Left ventricle myocardium superior (tissue), 1 donor: ENCODE data around the gene KCNQ1. TPM values are rescaled to one million over a fixed set of nuclear protein-coding genes. Genes with fewer than 3 reads are reported as not detected.

ENCODE experiments used
- ATAC-seq: fragments of 200-7000 bp; cut with Tn5 transposase; one replicate; pipeline ENCODE4 v1.9.1; 2020; ENCODE audit warnings: mild to moderate bottlenecking, moderate library complexity
- DNase-seq: peaks from one replicate; pipeline ENCODE4 v3.0.0-alpha.2; 2020
- intact Hi-C: fragments of 100-400 bp; cut with micrococcal nuclease; formaldehyde crosslinking; loops from one replicate; pipeline ENCODE4 v1.11.0; 2022
- total RNA-seq: library from RNA; stranded (reverse); fragmentation: NEBNext Ultra II Directional; extraction: Animal tissue kit (Norgen Biotek cat#: 25700); gene quantifications from one replicate; pipeline ENCODE4 v1.2.1, GENCODE V29; 2021
- donor health status: DM: no; HTN: yes; CAD: no; lungs with severe emphysema.

KCNQ1 gene
- total RNA-seq, 1 donor from 2014 or later = 49.7 TPM

DNA sequence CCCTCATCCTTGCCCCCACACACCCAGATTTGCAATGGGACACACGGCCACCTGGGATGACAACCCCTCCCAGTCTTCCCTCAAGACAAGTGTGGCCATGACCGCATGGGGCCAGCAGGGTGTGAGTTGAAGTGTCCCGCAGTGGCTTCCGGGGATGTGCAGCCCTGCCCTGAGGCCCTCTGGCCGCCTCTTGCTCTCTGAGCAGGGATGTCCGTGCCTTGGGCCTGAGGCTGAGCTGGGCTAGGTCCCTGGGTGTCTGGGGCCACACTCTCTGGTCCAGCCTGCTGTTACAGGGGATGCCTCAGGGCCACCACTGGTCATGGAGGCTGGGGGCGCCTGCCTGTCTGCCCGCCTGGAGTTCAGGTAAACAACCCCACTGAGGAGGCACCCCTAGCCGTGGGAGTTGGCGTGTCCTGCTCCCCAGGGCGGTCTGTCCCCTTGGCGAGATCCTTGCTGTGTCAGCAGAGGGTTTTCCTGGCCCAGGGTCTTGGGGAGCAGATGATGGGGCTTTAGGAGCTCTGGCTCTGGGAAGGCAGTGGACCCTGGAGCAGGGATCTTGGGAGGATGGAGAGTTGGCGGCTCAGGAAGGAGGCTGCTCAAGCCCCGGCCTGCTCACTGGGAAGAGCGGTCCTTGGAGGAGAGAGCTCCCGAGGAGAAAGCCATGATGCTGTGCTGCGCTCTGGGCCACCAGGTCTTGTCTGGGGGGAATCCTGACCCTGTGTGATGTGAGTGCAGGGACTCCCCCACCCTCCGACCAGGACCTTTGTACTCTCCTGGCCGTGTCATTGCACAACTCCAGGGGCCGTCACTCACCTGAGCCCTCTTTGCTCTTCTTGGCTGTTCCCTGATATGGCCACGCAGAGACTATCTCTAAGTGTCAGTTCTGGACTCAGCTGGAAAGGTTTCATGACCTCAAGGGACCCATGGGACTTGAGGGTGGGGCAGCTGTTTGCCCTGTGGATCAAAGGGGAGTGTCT lies 67.9 kb downstream of the KCNQ1 start:
- intact Hi-C loops = loop anchor here (10.0 kb wide), 1 partner anchor 48 kb away; no protein-coding TSS in a partner anchor
- peak; percentile 24 for DNase-seq
- ATAC-seq = peak; percentile 17

DNA sequence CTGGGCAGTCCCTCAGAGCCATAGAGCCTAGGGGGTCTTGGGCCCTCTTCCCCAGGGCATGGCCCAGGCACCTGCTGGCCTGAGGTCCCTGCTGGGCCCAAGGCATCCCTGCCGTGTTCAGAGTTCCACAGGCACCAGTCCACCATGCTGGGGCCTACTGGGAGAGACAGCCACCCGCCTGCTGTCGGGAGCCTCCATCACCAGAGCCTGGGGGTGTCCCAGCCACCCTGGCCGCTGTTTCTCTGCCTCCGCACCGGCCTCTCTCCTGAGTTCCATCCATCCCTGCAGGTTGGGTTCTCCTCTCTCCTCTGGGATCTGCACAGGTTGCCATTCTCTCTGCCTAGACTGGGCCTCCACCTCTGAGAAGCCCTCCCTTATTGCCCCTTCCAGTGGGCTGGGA lies 68.6 kb downstream of the KCNQ1 start:
- peak; percentile 25 for DNase-seq
- intact Hi-C loops = loop anchor here (10.0 kb wide), 1 partner anchor 49 kb away; no protein-coding TSS in a partner anchor
- no peak for ATAC-seq

DNA sequence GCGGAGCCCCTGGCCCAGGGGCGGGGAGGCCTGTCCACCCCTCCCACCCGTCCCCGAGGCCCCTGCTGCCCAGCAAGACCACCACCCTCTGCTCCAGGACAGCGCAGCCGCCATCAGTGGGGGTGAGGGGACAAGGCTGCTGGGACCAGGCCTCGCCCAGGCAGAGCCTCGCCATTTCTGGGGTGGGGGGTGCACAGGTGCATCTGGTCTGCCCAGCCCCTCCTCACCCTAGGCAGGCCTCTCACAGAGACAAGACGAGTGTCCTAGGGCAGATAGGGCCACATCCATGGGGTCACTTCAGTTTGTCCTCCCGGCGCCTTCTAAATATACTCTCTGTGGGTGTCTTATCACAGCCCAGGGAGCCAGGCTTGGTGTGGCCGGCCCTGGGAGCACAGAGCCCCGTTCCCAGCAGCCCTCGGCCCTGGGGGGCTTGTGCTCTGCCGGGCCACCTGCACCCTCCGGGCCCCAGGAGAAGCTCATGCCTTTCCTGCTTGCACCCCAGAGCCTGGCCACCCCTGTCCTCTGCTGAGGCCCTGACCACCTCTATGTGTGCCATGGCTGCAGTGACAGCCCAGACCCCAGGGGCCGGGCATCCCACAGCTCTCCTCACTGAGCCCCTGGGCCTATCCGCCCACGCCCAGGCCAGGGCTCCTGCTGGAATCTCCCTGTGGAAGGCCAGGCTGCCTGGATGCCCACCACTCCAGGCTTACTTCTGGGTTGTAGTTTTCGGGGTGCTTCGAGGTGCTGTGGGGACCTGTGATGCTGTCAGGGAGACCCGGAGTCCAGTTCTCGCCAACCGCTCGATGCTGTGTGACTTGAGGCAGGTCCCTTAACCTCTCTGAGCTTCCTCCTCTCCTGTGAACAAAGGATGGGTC lies 70.8 kb downstream of the KCNQ1 start:
- intact Hi-C loops = loop anchor here (10.0 kb wide), 1 partner anchor 51 kb away; no protein-coding TSS in a partner anchor
- peak; percentile 40 for DNase-seq
- ATAC-seq = peak; percentile 67

DNA sequence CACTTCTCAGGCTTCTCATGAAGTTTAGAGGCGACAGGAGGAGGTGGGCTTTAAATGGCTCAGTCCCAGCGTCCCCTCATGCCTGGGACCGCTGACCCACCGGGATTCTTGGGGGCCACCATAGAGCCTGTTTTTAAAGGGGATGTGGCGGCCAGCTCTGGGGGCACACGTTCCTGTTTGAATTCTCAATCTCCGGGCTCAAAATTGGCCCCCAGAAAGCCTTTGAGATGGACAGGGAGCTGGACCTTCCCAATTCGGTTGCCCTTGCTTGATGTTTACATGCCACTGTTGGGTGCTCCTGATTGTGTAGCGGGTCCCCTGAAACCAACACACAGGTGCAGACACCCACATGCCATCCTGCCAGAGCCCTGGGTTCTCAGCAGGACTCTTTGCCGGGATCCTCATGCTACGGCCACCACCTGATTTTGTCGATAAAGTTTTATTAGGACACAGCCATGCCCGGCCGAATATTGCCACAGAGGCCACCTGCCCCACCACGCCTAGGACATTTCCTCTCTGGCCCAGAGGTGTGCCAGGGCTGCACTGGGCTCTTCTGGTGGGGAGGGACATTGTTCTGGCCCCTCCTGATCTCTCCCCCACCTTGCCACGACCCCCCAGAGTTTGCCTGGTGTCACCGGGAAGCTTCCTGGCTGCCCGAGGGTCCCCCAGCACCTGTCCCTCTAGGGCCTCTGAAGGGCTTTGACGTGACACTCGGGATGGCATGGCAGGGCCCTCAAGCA lies 71.6 kb downstream of the KCNQ1 start:
- intact Hi-C loops = loop anchor here (10.0 kb wide), 1 partner anchor 52 kb away; no protein-coding TSS in a partner anchor

DNA sequence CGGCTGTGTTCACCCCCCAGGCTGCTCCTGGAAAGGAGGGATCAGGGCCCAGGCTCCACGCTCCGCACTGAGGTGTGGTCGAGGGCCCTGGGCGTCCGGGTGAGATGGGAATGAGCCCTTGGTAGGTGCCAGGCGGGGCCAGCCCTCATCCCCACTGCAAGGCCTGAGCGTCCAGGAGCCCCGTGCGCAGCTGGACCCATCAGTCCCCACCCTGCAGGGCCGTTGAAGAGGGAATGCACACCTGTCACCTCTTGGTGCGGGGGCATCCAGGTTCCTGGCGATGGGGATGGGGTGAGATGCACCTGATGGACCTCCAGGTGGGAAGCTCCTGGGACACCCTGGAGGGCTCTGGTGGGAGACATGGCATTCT lies 72.2 kb downstream of the KCNQ1 start:
- no peak for DNase-seq
- intact Hi-C loops = loop anchor here (10.0 kb wide), 1 partner anchor 52 kb away; no protein-coding TSS in a partner anchor
- no peak for ATAC-seq

More for the DNA sequence above, 71.6 kb downstream of the KCNQ1 start:
- DNase-seq (peak; percentile 21), ATAC-seq (no peak)

DNA sequence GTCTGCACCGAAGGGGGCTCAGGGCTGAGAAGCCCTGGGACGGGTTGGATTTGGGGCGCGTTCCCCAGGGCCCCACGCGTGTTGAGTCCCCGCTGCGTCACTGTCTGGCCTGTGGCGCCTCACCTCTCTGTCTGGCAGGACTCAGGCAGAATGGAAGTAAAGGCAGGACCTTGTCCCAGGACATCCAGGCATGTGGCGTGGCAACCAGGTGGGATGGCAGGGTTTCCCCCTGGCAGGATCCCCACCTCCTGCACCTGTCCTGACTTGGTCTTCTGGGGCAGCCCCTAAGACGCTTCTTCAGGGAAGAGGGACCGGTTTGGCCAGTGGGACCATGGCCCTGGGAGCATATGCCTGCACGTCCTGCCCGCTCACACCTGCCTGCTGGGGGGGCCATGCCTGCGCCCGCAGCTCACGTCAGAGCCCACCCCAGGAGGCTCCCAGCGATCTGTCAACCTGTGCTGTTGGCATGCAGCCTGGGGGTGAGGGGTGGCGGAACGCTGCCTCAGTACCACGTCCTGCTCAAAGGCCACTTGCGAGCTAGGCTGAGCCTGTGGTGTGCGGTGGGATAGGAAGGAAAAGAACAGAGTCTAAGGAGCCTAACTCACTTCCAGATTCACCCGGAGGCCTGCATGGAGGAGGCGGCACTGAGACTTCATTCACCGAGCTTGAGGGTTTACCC lies 72.7 kb downstream of the KCNQ1 start:
- DNase-seq = peak; percentile 29
- ATAC-seq = no peak
- intact Hi-C loops = loop anchor here (10.0 kb wide), 1 partner anchor 53 kb away; no protein-coding TSS in a partner anchor

DNA sequence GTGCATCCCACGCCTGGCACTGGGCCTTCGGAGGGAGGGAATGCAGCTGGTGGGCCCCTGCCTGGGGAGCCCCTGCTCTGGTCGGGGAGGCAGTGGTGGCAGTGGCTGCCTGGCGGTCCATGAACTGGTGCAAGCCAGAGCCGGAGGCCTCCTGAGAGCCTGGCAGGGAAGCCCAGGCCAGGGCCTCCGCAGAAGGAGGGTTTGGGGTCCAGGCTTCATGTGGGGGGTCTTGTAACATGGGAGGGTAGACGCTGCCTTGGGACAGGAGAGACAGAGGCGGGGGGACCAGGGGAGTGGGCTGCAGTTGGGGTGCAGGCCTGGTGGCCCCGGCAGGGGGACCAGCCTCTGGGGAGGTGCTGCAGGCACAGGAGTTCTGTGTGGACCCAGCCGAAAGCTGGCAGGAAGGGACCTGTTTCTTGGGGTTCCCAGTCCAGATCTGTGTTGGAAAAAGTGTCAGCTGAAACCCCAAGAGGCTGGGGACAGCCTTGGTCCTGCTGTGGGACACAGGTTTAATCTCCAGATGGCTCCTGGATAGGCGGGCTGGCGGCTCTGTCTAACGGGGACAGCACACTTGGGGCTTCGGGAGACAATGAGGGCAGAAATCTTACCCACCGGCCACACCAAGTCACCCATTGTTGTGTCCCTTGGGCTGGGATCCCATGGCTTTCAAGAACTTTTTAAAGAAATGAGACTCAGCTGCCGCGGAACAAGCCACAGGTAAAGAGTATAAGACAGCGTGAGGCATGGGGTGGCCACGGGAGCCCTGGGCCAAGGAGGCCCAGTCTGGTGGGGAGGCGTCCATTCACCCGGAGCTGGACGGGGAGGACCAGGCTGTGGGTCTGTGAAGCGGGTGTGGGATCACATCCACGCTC lies 73.5 kb downstream of the KCNQ1 start:
- intact Hi-C loops = loop anchor here (10.0 kb wide), 1 partner anchor 54 kb away; no protein-coding TSS in a partner anchor
- DNase-seq = peak; percentile 24

DNA sequence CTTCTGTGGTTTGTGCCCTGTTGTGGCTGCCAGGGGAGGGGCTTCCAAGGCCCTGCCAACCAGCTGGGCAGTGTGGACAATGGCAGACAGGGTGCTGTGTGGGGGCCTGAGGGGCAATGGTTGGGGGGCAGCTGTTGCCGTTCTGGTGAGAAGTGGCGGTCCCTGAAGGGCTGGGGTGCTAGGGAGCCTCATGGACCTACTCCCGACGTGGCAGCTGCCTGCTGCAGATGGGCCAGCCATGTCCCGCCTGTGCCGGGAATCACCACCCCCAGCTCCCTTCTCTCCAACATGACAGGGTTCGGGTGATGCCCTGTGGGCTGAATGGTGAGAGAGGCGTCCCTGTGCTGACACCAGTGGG lies 74.2 kb downstream of the KCNQ1 start:
- no peak for DNase-seq
- intact Hi-C loops = loop anchor here (10.0 kb wide), 1 partner anchor 54 kb away; no protein-coding TSS in a partner anchor
- no peak for ATAC-seq

More for the DNA sequence above, 73.5 kb downstream of the KCNQ1 start:
- ATAC-seq = no peak

DNA sequence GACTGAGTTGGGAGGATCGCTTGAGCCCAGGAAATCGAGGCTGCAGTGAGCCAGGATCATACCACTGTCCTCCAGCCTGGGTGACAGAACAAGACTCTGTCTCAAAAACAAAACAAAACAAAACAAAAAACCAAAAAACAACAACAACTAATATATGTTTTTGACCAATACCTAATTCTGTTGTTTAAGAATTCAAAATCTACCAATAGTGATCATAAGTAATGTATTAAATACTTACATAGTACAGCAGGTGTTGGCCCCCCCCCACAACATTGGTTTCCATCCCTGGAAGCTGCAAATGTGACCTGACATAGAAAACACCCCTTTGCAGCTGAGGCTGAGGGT lies 74.7 kb downstream of the KCNQ1 start:
- intact Hi-C loops = loop anchor here (10.0 kb wide), 1 partner anchor 55 kb away; no protein-coding TSS in a partner anchor
- DNase-seq (no peak), ATAC-seq (no peak)

DNA sequence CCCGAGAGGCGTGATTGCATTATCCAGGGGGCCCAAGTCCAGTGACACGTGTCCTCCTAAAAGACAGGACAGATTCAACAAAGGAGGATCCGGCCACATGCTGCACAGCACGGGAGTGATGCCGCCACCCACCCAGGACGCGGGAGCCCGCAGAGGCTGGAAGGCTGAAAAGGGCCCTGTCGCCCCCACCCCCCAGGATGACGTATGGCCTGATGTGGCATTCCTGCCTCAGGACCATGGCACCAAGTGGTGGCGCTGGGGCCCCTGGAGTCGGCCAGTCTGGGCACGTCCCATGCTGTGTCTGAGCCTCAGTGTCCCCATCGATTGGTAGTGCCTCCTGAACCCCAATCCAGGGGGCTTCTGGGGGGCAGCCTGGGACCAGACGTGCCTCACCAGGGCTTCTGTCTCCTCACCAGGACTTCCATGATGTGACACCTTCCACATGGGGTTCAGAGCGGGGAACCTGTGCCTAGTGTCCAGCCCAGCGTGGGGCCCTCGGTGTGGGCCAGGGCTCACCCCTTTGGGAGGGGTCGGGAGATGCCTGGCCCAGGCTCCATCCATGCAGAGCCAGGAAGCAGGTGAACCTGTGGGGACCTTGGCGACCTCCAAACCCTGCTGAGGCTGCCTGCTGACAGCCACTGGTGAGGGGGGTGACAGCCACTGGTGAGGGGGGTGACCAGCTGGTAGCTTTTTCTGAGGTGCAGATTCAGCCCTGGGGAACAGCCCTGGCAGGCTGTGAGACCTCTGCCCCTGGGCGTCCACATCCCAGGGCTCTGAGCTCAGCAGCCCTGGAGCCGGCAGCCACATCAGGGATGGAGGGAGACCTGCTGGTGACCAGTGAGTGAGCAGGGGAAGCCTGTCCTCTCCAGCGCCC lies 75.3 kb downstream of the KCNQ1 start:
- DNase-seq (no peak), ATAC-seq (no peak)
- intact Hi-C loops = loop anchor here (10.0 kb wide), 1 partner anchor 55 kb away; no protein-coding TSS in a partner anchor

DNA sequence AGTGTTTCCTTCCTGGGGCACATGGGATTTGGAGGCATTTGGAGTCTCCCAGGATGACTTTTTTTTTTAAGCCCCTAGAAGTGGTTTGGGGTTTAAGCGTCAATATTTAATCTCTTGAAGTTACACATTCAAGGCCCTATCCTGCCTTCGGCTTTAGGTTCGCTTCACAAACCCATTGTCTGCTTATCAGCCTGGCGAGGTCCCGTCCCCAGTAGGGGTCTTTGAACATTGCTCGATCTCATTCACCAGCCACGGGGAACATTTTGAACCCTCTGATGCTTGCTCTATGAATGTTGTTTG lies 75.9 kb downstream of the KCNQ1 start:
- intact Hi-C loops = no loop called here
- ATAC-seq (no peak), DNase-seq (no peak)

DNA sequence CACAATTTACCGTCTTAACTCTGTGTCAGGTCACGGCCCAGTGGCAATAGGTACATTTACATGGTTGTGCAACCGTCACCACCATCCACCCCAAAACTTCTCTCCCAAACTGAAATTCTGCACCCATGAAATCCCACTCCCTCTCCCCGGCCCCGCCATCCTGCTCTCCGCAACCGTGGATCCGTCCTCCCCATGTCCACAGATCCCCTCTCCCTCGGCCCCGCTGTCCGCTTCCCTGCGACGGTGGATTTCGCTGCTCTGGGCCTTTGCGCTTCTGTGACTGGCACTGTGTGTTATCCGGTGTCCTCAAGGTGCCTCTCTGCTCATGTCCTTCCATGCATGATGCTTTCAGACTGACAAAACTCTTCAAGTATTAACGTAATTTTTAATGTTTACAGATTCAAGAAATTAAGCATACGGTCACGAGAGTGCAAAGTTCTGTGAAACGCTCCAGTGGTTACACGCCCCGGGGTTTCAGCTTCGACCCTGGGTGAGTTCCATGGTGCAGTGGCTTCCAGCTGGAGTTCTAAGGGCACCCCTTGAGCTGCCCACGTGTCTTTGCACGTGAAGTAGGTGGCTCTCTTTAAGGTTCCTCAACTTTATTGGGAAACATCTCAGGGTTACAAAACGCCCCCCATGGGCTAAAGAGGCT lies 76.4 kb downstream of the KCNQ1 start:
- DNase-seq (peak; percentile 25), ATAC-seq (no peak)
- intact Hi-C loops = no loop called here

DNA sequence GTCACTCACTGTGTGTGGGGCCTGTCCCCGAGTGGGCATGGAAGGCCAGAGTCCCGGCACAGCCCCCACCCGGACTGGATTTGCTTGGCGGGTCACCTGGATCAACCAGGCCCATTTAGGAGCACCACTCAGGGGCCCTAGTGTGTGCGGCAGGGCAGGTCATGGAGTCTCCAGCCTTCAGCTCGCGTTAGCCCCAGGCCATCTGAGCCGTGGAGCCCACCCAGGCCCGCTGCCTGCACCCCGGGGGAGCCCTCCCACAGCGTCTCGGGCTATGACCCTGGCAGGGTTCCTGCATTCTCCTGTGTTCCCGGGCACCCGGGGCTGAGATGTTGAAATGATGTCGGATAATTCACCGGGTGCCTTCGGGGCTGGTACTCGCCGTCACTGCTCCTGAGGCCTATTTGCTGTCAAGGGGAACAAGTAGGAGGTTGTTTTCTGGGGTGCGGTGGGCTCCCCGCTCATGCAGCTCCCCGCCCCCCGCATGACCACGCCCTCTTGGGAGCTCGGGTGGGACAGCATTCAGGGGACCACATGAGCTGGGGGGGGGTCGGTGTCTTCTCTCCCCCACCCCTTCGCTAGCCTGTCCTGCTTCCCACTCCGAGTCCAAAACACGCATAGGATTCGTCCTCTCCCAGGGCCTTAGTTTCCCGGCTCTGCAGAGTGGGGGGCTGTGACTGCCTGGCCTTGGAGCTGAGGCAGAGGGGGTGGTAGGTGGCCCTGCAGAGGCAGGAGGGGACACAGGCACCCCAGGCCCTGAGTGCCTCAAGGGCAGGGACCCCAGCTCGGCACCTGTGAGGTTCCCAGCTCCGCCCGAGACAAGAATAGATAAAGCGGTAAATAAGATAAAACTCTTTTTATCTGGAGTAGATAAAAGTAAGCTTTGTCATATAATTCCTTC lies 77.2 kb downstream of the KCNQ1 start:
- no peak for ATAC-seq
- no peak for DNase-seq

DNA sequence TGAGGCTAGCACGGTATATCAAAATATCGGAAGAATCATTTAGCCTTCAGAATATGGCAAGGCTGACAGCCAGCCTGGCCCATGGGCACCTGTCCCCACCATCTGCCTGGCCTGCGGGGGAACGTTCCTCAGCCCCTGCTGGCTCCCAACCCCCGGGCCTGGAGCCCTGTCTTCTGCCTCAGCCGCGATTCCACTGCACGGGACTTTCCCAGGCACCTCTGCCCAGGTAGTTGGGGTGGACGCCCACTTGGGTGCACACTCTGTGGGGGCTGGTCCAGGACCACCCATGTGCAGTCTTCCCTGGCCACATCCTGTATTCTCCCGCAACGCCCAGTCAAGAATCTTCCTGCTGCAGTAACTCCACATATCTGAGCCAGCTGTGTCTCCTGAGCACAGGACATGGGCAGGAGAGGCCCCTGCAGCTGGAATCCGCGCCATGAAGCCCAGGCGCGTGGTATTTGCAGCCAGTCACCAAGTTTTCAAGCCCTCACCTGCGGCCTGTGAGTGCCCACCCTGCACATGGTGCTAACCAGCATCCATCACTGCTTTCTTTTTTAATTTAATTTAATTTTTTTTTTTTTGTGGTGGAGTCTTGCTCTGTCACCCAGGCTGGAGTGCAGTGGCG lies 77.9 kb downstream of the KCNQ1 start:
- no peak for ATAC-seq
- DNase-seq = no peak
- intact Hi-C loops = no loop called here

More for the DNA sequence above, 77.2 kb downstream of the KCNQ1 start:
- intact Hi-C loops = no loop called here
